IMR-90 (cell line): Measurements from ENCODE around the gene FRY. TPM values are rescaled to one million over a fixed set of nuclear protein-coding genes. Genes with fewer than 3 reads are reported as not detected.

ENCODE experiments used
- ATAC-seq: fragments of 200-7000 bp; cut with Tn5 transposase; 2 replicates; pipeline ENCODE4 v1.9.1; 2020; ENCODE audit warnings: low read depth, mild to moderate bottlenecking, moderate library complexity
- BruUV-seq: library from RNA; stranded (reverse); fragments of 400-500 nt; replicated peaks from 2 replicates; lab custom pipeline; 2021; lab: Mats Ljungman, UMichigan
- CTCF ChIA-PET: fragments of 300-600 bp; formaldehyde crosslinking; extraction: SDS; loops from one replicate; lab custom pipeline; 2021; ENCODE audit warnings: antibody characterized with exemption; lab: Yijun Ruan, JAX
- POLR2A ChIA-PET: fragments of 300-600 bp; sonication (Branson Sonifier 250); formaldehyde crosslinking; loops from one replicate; lab custom pipeline; 2022; ENCODE audit warnings: antibody characterized with exemption; ENCODE audit not compliant: unreplicated experiment; lab: Charles Lee
- DNase-seq: peaks from one replicate; pipeline ENCODE4 v3.0.0; 2013
- H2AFZ ChIP-seq: replicated peaks from 2 replicates; pipeline ENCODE3; 2013; ENCODE audit warnings: low read length, mild to moderate bottlenecking; ENCODE audit not compliant: poor library complexity
- H2AK5ac ChIP-seq: 2 replicates; pipeline ENCODE4 v1.6.1; 2013; ENCODE audit warnings: low read depth, low read length, inconsistent platforms
- H2AK9ac ChIP-seq: replicated peaks from 2 replicates; pipeline ENCODE3; 2013; ENCODE audit warnings: mild to moderate bottlenecking, low read depth, low read length, moderate library complexity; ENCODE audit not compliant: poor library complexity
- H2BK120ac ChIP-seq: 2 replicates; pipeline ENCODE4 v1.6.1; 2013; ENCODE audit warnings: low read depth, low read length, inconsistent platforms
- H2BK15ac ChIP-seq: 3 replicates; pipeline ENCODE4 v1.6.1; 2013; ENCODE audit warnings: low read depth, low read length, inconsistent platforms
- H2BK20ac ChIP-seq: 2 replicates; pipeline ENCODE4 v1.6.1; 2013; ENCODE audit warnings: low read depth, mild to moderate bottlenecking, inconsistent platforms, low read length, moderate library complexity
- H2BK5ac ChIP-seq: 2 replicates; pipeline ENCODE4 v1.6.1; 2013; ENCODE audit warnings: mild to moderate bottlenecking, low read depth, low read length, inconsistent platforms; ENCODE audit not compliant: poor library complexity, severe bottlenecking
- H3K14ac ChIP-seq: replicated peaks from 2 replicates; pipeline ENCODE4 v1.6.1; 2013; ENCODE audit warnings: low read depth, low read length, inconsistent platforms
- H3K18ac ChIP-seq: 2 replicates; pipeline ENCODE4 v1.6.1; 2013; ENCODE audit warnings: low read depth, low read length, control low read depth
- H3K23ac ChIP-seq: 2 replicates; pipeline ENCODE4 v1.6.1; 2013; ENCODE audit warnings: low read depth, low read length, inconsistent platforms
- H3K27ac ChIP-seq: 2 replicates; pipeline ENCODE4 v1.5.1; 2013; ENCODE audit warnings: mild to moderate bottlenecking, control low read depth, low read length; ENCODE audit not compliant: insufficient read depth
- H3K27me3 ChIP-seq: 2 replicates; pipeline ENCODE4 v1.6.1; 2013; ENCODE audit warnings: low read length; ENCODE audit not compliant: control insufficient read depth, insufficient read depth
- H3K36me3 ChIP-seq: 2 replicates; pipeline ENCODE4 v1.6.1; 2013; ENCODE audit warnings: low read length, mixed read lengths; ENCODE audit not compliant: control insufficient read depth, insufficient read depth
- H3K4ac ChIP-seq: 2 replicates; pipeline ENCODE4 v1.6.1; 2013; ENCODE audit warnings: low read depth, low read length, inconsistent platforms
- H3K4me1 ChIP-seq: 2 replicates; pipeline ENCODE4 v1.6.1; 2013; ENCODE audit warnings: low read length, mixed read lengths; ENCODE audit not compliant: control insufficient read depth, insufficient read depth
- H3K4me2 ChIP-seq: 2 replicates; pipeline ENCODE4 v1.6.1; 2013; ENCODE audit warnings: low read depth, mild to moderate bottlenecking, control low read depth, low read length, moderate library complexity
- H3K4me3 ChIP-seq: 2 replicates; pipeline ENCODE4 v1.5.1; 2013; ENCODE audit warnings: low read depth, mild to moderate bottlenecking, control low read depth, low read length, moderate library complexity; ENCODE audit not compliant: insufficient read depth
- H3K56ac ChIP-seq: 2 replicates; pipeline ENCODE4 v1.6.1; 2013; ENCODE audit warnings: low read length, inconsistent platforms; ENCODE audit not compliant: insufficient read depth; ENCODE audit errors: extremely low read depth
- H3K79me1 ChIP-seq, 2 experiments: 2 replicates each; pipeline ENCODE4 v1.6.1; 2013; ENCODE audit warnings: low read length in 2 of 2, inconsistent platforms in 1 of 2, low read depth in 1 of 2
- H3K9ac ChIP-seq: 2 replicates; pipeline ENCODE4 v1.6.1; 2013; ENCODE audit warnings: low read depth, low read length, control low read depth
- H3K9me1 ChIP-seq: 2 replicates; pipeline ENCODE4 v1.6.1; 2013; ENCODE audit warnings: low read length, inconsistent platforms; ENCODE audit not compliant: insufficient read depth
- H3K9me3 ChIP-seq: 2 replicates; pipeline ENCODE4 v1.6.1; 2013; ENCODE audit warnings: low read length; ENCODE audit not compliant: control insufficient read depth, insufficient read depth
- H4K20me1 ChIP-seq: 2 replicates; pipeline ENCODE4 v1.6.1; 2013; ENCODE audit warnings: low read length, inconsistent platforms; ENCODE audit not compliant: insufficient read depth
- H4K5ac ChIP-seq: 2 replicates; pipeline ENCODE4 v1.6.1; 2013; ENCODE audit warnings: mild to moderate bottlenecking, low read depth, low read length, control low read depth
- H4K8ac ChIP-seq, 2 experiments: 2 replicates each; pipeline ENCODE4 v1.6.1; 2013; ENCODE audit warnings: low read depth in 2 of 2, low read length in 2 of 2, control low read depth in 1 of 2, inconsistent platforms in 1 of 2
- H4K91ac ChIP-seq: 2 replicates; pipeline ENCODE4 v1.6.1; 2013; ENCODE audit warnings: low read depth, low read length, inconsistent platforms; ENCODE audit not compliant: insufficient read depth
- FOS ChIP-seq: fragments of 150-350 bp; IDR thresholded peaks from 2 replicates; pipeline ENCODE4 v1.6.1; 2016; ENCODE audit warnings: low read depth, low read length
- WGBS, 2 experiments: methylation state at CpG; one replicate each; pipeline versions ENCODE4 v1.1.5 to v1.1.7; 2013; ENCODE audit warnings: missing lambda C conversion rate in 2 of 2; ENCODE audit not compliant: insufficient read length in 1 of 2; ENCODE audit errors: extremely low coverage in 2 of 2; 5-methylcytosine and 5-hydroxymethylcytosine counted together
- dilution Hi-C: fragments of 300-500 bp; cut with HindIII; formaldehyde crosslinking; loops from one replicate; pipeline ENCODE4 v1.14.3; 2018; ENCODE audit warnings: low sequenced_read_pairs; ENCODE audit not compliant: unreplicated experiment
- in situ Hi-C: fragments of 300-500 bp; cut with MboI; formaldehyde crosslinking; loops from 3 replicates; pipeline ENCODE4 v1.14.3; 2019; ENCODE audit warnings: low sequenced_read_pairs, inconsistent platforms, mixed read lengths
- intact Hi-C: fragments of 100-400 bp; cut with micrococcal nuclease; formaldehyde crosslinking; loops from 2 replicates; pipeline ENCODE4 v1.10.0; 2022
- polyA plus RNA-seq, 3 experiments: library from polyadenylated mRNA; depleted of rRNA; stranded (reverse); fragments of >200 nt; gene quantifications; 2 replicates each; pipeline ENCODE4 v1.2.3, GENCODE V29; 2012; ENCODE audit warnings: low replicate concordance in 1 of 3
- total RNA-seq: library from RNA; depleted of rRNA; stranded (reverse); fragments of >200 nt; gene quantifications from 2 replicates; pipeline ENCODE4 v1.2.3, GENCODE V29; 2012

FRY gene
- total and polyA plus RNA-seq, 2 of the 4 experiments (the other 2 are of a cell fraction), result 3.0 to 4.8 TPM

- DNase-seq, result no peak
- H3K27ac ChIP-seq, result no peak overlapping the region
- H2AK9ac ChIP-seq, result no peak overlapping the region
- no peaks in the 10 kb centered on the region for H4K20me1 ChIP-seq
- H3K27me3 ChIP-seq, result no peaks in the 10 kb centered on the region
- no peak overlapping the region for H3K4ac ChIP-seq
- no peak overlapping the region for H3K56ac ChIP-seq
- no peak overlapping the region for H3K4me3 ChIP-seq
- H2BK20ac ChIP-seq, result no peak overlapping the region
- no peak for TF ChIP-seq FOS
- CTCF ChIA-PET, result no interaction called here
- in situ Hi-C loops, result no loop called here
- H2BK5ac ChIP-seq, result no peak overlapping the region
- H3K14ac ChIP-seq, result no peak overlapping the region
- no peak overlapping the region for H2BK120ac ChIP-seq
- H3K9me1 ChIP-seq, result peaks cover 2% of the 10 kb centered on the region
- H3K18ac ChIP-seq, result no peak overlapping the region
- H2BK15ac ChIP-seq, result no peak overlapping the region
- H2AFZ ChIP-seq, result no peak overlapping the region
- BruUV-seq, result no TSS peak
- H3K9ac ChIP-seq, result no peak overlapping the region
- WGBS, 2 experiments, result no CpG with 5 or more reads among the region's 3 CpGs
- H3K36me3 ChIP-seq, result peaks cover 16% of the 10 kb centered on the region
- H3K4me2 ChIP-seq, result no peak overlapping the region
- intact Hi-C loops, result loop anchor here (5.0 kb wide), 3 partner anchors 226 to 336 kb away; no protein-coding TSS in a partner anchor
- H3K79me1 ChIP-seq, result no peaks in the 10 kb centered on the region
- no peak overlapping the region for H4K5ac ChIP-seq
- H3K23ac ChIP-seq, result no peak overlapping the region
- peaks cover 3% of the 10 kb centered on the region for H3K4me1 ChIP-seq
- H4K91ac ChIP-seq, result no peak overlapping the region
- POLR2A ChIA-PET, result no interaction called here
- dilution Hi-C loops, result no loop called here
- no peaks in the 10 kb centered on the region for H3K9me3 ChIP-seq
- H2AK5ac ChIP-seq, result no peak overlapping the region
- ATAC-seq, result no peak
- H4K8ac ChIP-seq, result no peak overlapping the region
These were observed 217.2 kb downstream of the FRY start for GRCh38 chr13:32248801-32249200.
